WTC11 (cell line): ENCODE data around the gene KDM4C. TPM values are rescaled to one million over a fixed set of nuclear protein-coding genes. Genes with fewer than 3 reads are reported as not detected.
A peak's percentile ranks its signal among the peaks of the same experiment; 100 is the strongest.

Experiments used
- ATAC-seq: fragments of 200-7000 bp; cut with Tn5 transposase; 2 replicates; pipeline ENCODE4 v1.10.0; 2021; ENCODE audit warnings: mild to moderate bottlenecking, moderate library complexity
- CTCF ChIA-PET: fragments of 300-600 bp; sonication (Branson Sonifier 250); formaldehyde crosslinking; loops from one replicate; lab custom pipeline; 2021; ENCODE audit warnings: antibody characterized with exemption; lab: Charles Lee
- POLR2A ChIA-PET: fragments of 350-600 bp; sonication (Branson Sonifier 250); formaldehyde crosslinking; loops from one replicate; lab custom pipeline; 2021; ENCODE audit warnings: antibody characterized with exemption; lab: Charles Lee
- DNase-seq: peaks from one replicate; pipeline ENCODE4 v3.0.0; 2021; ENCODE audit warnings: low spot score
- H3K27ac Mint-ChIP-seq: 2 replicates; pipeline ENCODE4 v1.8.0; 2021; ENCODE audit warnings: mixed read lengths
- H3K27me3 Mint-ChIP-seq: 2 replicates; pipeline ENCODE4 v1.8.0; 2021; ENCODE audit warnings: low read depth, mild to moderate bottlenecking, moderate library complexity, mixed read lengths
- H3K36me3 Mint-ChIP-seq: 2 replicates; pipeline ENCODE4 v1.8.0; 2021; ENCODE audit warnings: mixed read lengths
- H3K4me1 Mint-ChIP-seq: 2 replicates; pipeline ENCODE4 v1.8.0; 2022; ENCODE audit warnings: mixed read lengths
- H3K4me3 Mint-ChIP-seq: 2 replicates; pipeline ENCODE4 v1.8.0; 2021; ENCODE audit warnings: mild to moderate bottlenecking, moderate library complexity, mixed read lengths
- H3K9me3 Mint-ChIP-seq: 2 replicates; pipeline ENCODE4 v1.8.0; 2021; ENCODE audit warnings: mixed read lengths
- TP53 ChIP-seq: sonication (generic); formaldehyde crosslinking; IDR thresholded peaks from 2 replicates; pipeline ENCODE4 v1.8.1; 2023; ENCODE audit warnings: mild to moderate bottlenecking, missing genetic modification reagents
- total RNA-seq: library from RNA; stranded (reverse); gene quantifications from 3 replicates; pipeline ENCODE4 v1.2.3, GENCODE V29; 2021
- TF ChIP-seq, protein P1 (sequence below): sonication (generic); formaldehyde crosslinking; IDR thresholded peaks from 2 replicates; pipeline ENCODE4 v1.8.1; 2022; ENCODE audit warnings: missing genetic modification reagents, borderline replicate concordance
- TF ChIP-seq, protein P2 (sequence below): fragments of 250-450 bp; sonication (Bioruptor Pico); IDR thresholded peaks from 2 replicates; pipeline ENCODE4 v1.9.0; 2021; ENCODE audit warnings: mild to moderate bottlenecking
- TF ChIP-seq, protein P3 (sequence below): sonication (generic); formaldehyde crosslinking; IDR thresholded peaks from 2 replicates; pipeline ENCODE4 v1.8.1; 2023; ENCODE audit warnings: mild to moderate bottlenecking, missing genetic modification reagents
- TF ChIP-seq, protein P4 (sequence below): fragments of 250-450 bp; sonication (Bioruptor Pico); IDR thresholded peaks from 2 replicates; pipeline ENCODE4 v1.9.0; 2021; ENCODE audit warnings: mild to moderate bottlenecking, borderline replicate concordance
- TF ChIP-seq, protein P5 (sequence below): sonication (generic); formaldehyde crosslinking; IDR thresholded peaks from 2 replicates; pipeline ENCODE4 v1.8.0; 2022; ENCODE audit warnings: missing genetic modification reagents

KDM4C gene
- total RNA-seq, 1 experiment from 2014 or later: 29.2 TPM

DNA sequence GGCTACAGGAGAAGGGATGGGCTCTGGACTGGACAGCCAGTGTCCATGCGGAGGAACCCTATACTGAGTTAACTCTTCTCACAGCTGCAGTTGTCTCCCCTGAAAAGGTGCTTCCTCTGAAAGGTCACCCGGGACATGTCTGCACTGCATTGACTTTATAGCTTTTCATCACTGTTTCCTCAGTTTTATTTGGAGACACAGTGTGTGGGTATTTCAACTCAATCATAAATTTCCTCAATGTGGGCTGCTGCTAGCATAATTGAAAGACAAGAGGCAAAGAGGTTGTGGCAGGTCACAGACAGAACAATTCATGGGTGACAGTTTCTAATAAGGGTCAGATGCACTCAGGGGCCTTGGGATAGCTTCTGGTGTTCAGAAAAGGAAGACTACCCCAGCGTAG lies 336.8 kb downstream of the KDM4C start:
- POLR2A ChIA-PET: interaction anchor here (0.5 kb wide), 1 partner anchor 9 kb away, joined by 4 read pairs; no protein-coding TSS in a partner anchor
- no peak for DNase-seq
- Mint-ChIP-seq H3K4me3 (no peak overlapping the region), H3K4me1 (peaks cover 7% of the 10 kb centered on the region), H3K27me3 (no peaks in the 10 kb centered on the region), H3K27ac (peak overlapping the region; percentile 5; the same call in 1 of the 2 replicates), H3K36me3 (peaks cover 10% of the 10 kb centered on the region), H3K9me3 (peaks cover 11% of the 10 kb centered on the region)
- no peak for ATAC-seq
- CTCF ChIA-PET: no interaction called here
- TF ChIP-seq, protein P1, sequence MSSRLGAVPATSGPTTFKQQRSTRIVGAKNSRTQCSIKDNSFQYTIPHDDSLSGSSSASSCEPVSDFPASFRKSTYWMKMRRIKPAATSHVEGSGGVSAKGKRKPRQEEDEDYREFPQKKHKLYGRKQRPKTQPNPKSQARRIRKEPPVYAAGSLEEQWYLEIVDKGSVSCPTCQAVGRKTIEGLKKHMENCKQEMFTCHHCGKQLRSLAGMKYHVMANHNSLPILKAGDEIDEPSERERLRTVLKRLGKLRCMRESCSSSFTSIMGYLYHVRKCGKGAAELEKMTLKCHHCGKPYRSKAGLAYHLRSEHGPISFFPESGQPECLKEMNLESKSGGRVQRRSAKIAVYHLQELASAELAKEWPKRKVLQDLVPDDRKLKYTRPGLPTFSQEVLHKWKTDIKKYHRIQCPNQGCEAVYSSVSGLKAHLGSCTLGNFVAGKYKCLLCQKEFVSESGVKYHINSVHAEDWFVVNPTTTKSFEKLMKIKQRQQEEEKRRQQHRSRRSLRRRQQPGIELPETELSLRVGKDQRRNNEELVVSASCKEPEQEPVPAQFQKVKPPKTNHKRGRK: no peak
- no peak for TF ChIP-seq TP53 (CRISPR knock-in tag)

DNA sequence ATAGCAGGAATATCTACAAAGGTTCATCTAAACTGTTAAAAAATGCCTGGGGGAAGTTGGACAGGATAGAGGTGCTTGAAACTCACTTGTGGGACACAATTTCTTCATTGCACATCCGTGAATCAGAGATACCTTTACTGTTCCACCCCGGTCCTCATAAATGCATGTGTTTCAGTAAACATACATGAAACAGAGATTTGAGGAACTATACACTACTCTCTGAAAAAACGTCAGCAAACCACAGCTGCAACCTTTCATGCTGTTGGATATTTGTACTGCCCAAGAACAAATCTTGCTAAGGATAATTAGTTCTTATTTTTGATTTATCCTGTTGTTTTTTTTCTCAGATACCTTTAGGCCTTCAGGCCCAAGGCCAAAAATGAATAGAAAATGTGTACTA lies 337.3 kb downstream of the KDM4C start:
- H3K4me3 Mint-ChIP-seq: no peak overlapping the region

More for the DNA sequence above, 337.3 kb downstream of the KDM4C start:
- ATAC-seq (no peak), DNase-seq (no peak)
- POLR2A ChIA-PET: no interaction called here
- H3K27me3 Mint-ChIP-seq: no peaks in the 10 kb centered on the region
- H3K27ac Mint-ChIP-seq: peak overlapping the region; percentile 5; the same call in 1 of the 2 replicates
- H3K4me1 Mint-ChIP-seq: peaks cover 7% of the 10 kb centered on the region
- CTCF ChIA-PET: no interaction called here
- peaks cover 11% of the 10 kb centered on the region for H3K36me3 Mint-ChIP-seq
- TF ChIP-seq, protein P2, sequence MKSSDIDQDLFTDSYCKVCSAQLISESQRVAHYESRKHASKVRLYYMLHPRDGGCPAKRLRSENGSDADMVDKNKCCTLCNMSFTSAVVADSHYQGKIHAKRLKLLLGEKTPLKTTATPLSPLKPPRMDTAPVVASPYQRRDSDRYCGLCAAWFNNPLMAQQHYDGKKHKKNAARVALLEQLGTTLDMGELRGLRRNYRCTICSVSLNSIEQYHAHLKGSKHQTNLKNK (CRISPR knock-in tag): no peak
- TF ChIP-seq, protein P3, sequence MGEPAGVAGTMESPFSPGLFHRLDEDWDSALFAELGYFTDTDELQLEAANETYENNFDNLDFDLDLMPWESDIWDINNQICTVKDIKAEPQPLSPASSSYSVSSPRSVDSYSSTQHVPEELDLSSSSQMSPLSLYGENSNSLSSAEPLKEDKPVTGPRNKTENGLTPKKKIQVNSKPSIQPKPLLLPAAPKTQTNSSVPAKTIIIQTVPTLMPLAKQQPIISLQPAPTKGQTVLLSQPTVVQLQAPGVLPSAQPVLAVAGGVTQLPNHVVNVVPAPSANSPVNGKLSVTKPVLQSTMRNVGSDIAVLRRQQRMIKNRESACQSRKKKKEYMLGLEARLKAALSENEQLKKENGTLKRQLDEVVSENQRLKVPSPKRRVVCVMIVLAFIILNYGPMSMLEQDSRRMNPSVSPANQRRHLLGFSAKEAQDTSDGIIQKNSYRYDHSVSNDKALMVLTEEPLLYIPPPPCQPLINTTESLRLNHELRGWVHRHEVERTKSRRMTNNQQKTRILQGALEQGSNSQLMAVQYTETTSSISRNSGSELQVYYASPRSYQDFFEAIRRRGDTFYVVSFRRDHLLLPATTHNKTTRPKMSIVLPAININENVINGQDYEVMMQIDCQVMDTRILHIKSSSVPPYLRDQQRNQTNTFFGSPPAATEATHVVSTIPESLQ (CRISPR knock-in tag): no peak
- TF ChIP-seq, protein P4, sequence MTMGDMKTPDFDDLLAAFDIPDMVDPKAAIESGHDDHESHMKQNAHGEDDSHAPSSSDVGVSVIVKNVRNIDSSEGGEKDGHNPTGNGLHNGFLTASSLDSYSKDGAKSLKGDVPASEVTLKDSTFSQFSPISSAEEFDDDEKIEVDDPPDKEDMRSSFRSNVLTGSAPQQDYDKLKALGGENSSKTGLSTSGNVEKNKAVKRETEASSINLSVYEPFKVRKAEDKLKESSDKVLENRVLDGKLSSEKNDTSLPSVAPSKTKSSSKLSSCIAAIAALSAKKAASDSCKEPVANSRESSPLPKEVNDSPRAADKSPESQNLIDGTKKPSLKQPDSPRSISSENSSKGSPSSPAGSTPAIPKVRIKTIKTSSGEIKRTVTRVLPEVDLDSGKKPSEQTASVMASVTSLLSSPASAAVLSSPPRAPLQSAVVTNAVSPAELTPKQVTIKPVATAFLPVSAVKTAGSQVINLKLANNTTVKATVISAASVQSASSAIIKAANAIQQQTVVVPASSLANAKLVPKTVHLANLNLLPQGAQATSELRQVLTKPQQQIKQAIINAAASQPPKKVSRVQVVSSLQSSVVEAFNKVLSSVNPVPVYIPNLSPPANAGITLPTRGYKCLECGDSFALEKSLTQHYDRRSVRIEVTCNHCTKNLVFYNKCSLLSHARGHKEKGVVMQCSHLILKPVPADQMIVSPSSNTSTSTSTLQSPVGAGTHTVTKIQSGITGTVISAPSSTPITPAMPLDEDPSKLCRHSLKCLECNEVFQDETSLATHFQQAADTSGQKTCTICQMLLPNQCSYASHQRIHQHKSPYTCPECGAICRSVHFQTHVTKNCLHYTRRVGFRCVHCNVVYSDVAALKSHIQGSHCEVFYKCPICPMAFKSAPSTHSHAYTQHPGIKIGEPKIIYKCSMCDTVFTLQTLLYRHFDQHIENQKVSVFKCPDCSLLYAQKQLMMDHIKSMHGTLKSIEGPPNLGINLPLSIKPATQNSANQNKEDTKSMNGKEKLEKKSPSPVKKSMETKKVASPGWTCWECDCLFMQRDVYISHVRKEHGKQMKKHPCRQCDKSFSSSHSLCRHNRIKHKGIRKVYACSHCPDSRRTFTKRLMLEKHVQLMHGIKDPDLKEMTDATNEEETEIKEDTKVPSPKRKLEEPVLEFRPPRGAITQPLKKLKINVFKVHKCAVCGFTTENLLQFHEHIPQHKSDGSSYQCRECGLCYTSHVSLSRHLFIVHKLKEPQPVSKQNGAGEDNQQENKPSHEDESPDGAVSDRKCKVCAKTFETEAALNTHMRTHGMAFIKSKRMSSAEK: no peak
- TF ChIP-seq, protein P5, sequence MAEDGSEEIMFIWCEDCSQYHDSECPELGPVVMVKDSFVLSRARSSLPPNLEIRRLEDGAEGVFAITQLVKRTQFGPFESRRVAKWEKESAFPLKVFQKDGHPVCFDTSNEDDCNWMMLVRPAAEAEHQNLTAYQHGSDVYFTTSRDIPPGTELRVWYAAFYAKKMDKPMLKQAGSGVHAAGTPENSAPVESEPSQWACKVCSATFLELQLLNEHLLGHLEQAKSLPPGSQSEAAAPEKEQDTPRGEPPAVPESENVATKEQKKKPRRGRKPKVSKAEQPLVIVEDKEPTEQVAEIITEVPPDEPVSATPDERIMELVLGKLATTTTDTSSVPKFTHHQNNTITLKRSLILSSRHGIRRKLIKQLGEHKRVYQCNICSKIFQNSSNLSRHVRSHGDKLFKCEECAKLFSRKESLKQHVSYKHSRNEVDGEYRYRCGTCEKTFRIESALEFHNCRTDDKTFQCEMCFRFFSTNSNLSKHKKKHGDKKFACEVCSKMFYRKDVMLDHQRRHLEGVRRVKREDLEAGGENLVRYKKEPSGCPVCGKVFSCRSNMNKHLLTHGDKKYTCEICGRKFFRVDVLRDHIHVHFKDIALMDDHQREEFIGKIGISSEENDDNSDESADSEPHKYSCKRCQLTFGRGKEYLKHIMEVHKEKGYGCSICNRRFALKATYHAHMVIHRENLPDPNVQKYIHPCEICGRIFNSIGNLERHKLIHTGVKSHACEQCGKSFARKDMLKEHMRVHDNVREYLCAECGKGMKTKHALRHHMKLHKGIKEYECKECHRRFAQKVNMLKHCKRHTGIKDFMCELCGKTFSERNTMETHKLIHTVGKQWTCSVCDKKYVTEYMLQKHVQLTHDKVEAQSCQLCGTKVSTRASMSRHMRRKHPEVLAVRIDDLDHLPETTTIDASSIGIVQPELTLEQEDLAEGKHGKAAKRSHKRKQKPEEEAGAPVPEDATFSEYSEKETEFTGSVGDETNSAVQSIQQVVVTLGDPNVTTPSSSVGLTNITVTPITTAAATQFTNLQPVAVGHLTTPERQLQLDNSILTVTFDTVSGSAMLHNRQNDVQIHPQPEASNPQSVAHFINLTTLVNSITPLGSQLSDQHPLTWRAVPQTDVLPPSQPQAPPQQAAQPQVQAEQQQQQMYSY (CRISPR knock-in tag): no peak
- H3K9me3 Mint-ChIP-seq: peaks cover 12% of the 10 kb centered on the region
